Thymus (tissue), 11 donors: Measurements from ENCODE around the gene SLC35F3. TPM values are rescaled to one million over a fixed set of nuclear protein-coding genes. Genes with fewer than 3 reads are reported as not detected.

Experiments
- DNase-seq, 9 donors: peaks; one replicate each; pipeline ENCODE4 v3.0.0-alpha.2; 2013; ENCODE audit warnings: low spot score in 9 of 9, low read depth in 6 of 9, missing footprints in 1 of 9
- H3K27ac ChIP-seq, 2 donors: one replicate each; pipeline ENCODE4 v1.5.1; 2013; ENCODE audit warnings: control low read depth in 1 of 2, low read depth in 1 of 2, low read length in 1 of 2, mild to moderate bottlenecking in 1 of 2, moderate library complexity in 1 of 2
- H3K27me3 ChIP-seq, 2 donors: one replicate each; pipeline ENCODE4 v1.5.1; 2013; ENCODE audit warnings: low read length in 1 of 2; ENCODE audit not compliant: control insufficient read depth in 2 of 2, insufficient read depth in 1 of 2
- H3K36me3 ChIP-seq, 2 donors: one replicate each; pipeline ENCODE4 v1.5.1; 2013; ENCODE audit warnings: low read length in 1 of 2, mild to moderate bottlenecking in 1 of 2, moderate library complexity in 1 of 2; ENCODE audit not compliant: control insufficient read depth in 2 of 2, insufficient read depth in 2 of 2
- H3K4me1 ChIP-seq, 2 donors: one replicate each; pipeline ENCODE4 v1.5.1; 2013; ENCODE audit warnings: low read length in 2 of 2; ENCODE audit not compliant: control insufficient read depth in 2 of 2, insufficient read depth in 2 of 2
- H3K4me3 ChIP-seq, 2 donors: one replicate each; pipeline ENCODE4 v1.5.1; 2013; ENCODE audit warnings: low read length in 2 of 2, control low read depth in 1 of 2, mild to moderate bottlenecking in 1 of 2
- H3K9me3 ChIP-seq, 2 donors: one replicate each; pipeline ENCODE4 v1.5.1; 2013; ENCODE audit warnings: low read length in 1 of 2, mild to moderate bottlenecking in 1 of 2; ENCODE audit not compliant: control insufficient read depth in 2 of 2, insufficient read depth in 1 of 2
- WGBS: extraction: QIAGEN DNeasy Blood & Tissue Kit; methylation state at CpG from one replicate; pipeline ENCODE4 v1.1.7; 2013; 5-methylcytosine and 5-hydroxymethylcytosine counted together
- polyA plus RNA-seq: library from polyadenylated mRNA; stranded (reverse); fragments of 200-250 nt; gene quantifications from one replicate; pipeline ENCODE4 v1.2.3, GENCODE V29; 2013
- total RNA-seq: library from RNA; stranded (reverse); fragments of 120-200 nt; gene quantifications from one replicate; pipeline ENCODE4 v1.2.4, GENCODE V29; 2013
- donor health status: healthy.

SLC35F3 gene
- total and polyA plus RNA-seq, 2 donors = 1.9 to 3.2 TPM

- Histone ChIP-seq H3K4me1 (no peaks in the 10 kb centered on the region), H3K36me3 (no peaks in the 10 kb centered on the region), H3K4me3 (no peak overlapping the region), H3K27me3 (no peaks in the 10 kb centered on the region), H3K9me3 (no peaks in the 10 kb centered on the region), H3K27ac (no peak overlapping the region)
- WGBS = over 99% methylated on average over 2 of the region's 2 CpGs
- no peak for DNase-seq
Measured at GRCh38 chr1:234237393-234237792, 332.9 kb downstream of the SLC35F3 start.

GRCh38 chr1:234238060-234238459, 333.6 kb downstream of the SLC35F3 start:
- WGBS = 98% methylated on average over 1 of the region's 1 CpG

GRCh38 chr1:234239515-234239914, 335.0 kb downstream of the SLC35F3 start:
- H3K27ac ChIP-seq = no peak overlapping the region
- WGBS = 98% methylated on average over 2 of the region's 2 CpGs

More at GRCh38 chr1:234238060-234238459, 333.6 kb downstream of the SLC35F3 start:
- H3K4me1 ChIP-seq = no peaks in the 10 kb centered on the region
- no peaks in the 10 kb centered on the region for H3K27me3 ChIP-seq
- no peak overlapping the region for H3K4me3 ChIP-seq
- H3K27ac ChIP-seq = no peak overlapping the region
- no peak for DNase-seq
- no peaks in the 10 kb centered on the region for H3K9me3 ChIP-seq
- H3K36me3 ChIP-seq = no peaks in the 10 kb centered on the region

GRCh38 chr1:234239936-234240335, 335.5 kb downstream of the SLC35F3 start:
- Histone ChIP-seq H3K36me3 (no peaks in the 10 kb centered on the region), H3K9me3 (no peaks in the 10 kb centered on the region), H3K4me3 (no peak overlapping the region), H3K4me1 (no peaks in the 10 kb centered on the region), H3K27me3 (no peaks in the 10 kb centered on the region), H3K27ac (no peak overlapping the region)
- no peak for DNase-seq
- 96% methylated on average over 9 of the region's 9 CpGs for WGBS

More at GRCh38 chr1:234239515-234239914, 335.0 kb downstream of the SLC35F3 start:
- no peak overlapping the region for H3K4me3 ChIP-seq
- no peaks in the 10 kb centered on the region for H3K27me3 ChIP-seq
- no peaks in the 10 kb centered on the region for H3K4me1 ChIP-seq
- H3K36me3 ChIP-seq = no peaks in the 10 kb centered on the region
- DNase-seq = no peak
- no peaks in the 10 kb centered on the region for H3K9me3 ChIP-seq

GRCh38 chr1:234240680-234241079, 336.2 kb downstream of the SLC35F3 start:
- no peaks in the 10 kb centered on the region for H3K4me1 ChIP-seq
- no peak overlapping the region for H3K27ac ChIP-seq
- H3K4me3 ChIP-seq = no peak overlapping the region
- H3K9me3 ChIP-seq = no peaks in the 10 kb centered on the region
- no peaks in the 10 kb centered on the region for H3K27me3 ChIP-seq
- no peaks in the 10 kb centered on the region for H3K36me3 ChIP-seq
- DNase-seq = no peak

- Histone ChIP-seq H3K36me3 (no peaks in the 10 kb centered on the region), H3K27me3 (no peaks in the 10 kb centered on the region), H3K4me3 (no peak overlapping the region), H3K4me1 (no peaks in the 10 kb centered on the region), H3K9me3 (no peaks in the 10 kb centered on the region), H3K27ac (no peak overlapping the region)
- DNase-seq = no peak
- WGBS = 97% methylated on average over 5 of the region's 5 CpGs
Measured at GRCh38 chr1:234241941-234242490, 337.5 kb downstream of the SLC35F3 start.

GRCh38 chr1:234243521-234244260, 339.2 kb downstream of the SLC35F3 start:
- H3K36me3 ChIP-seq = no peaks in the 10 kb centered on the region
- H3K27me3 ChIP-seq = no peaks in the 10 kb centered on the region
- no peak overlapping the region for H3K4me3 ChIP-seq
- WGBS = 38% methylated on average over 3 of the region's 3 CpGs
- H3K4me1 ChIP-seq = no peaks in the 10 kb centered on the region
- DNase-seq = no peak
- H3K9me3 ChIP-seq = peaks cover 0 to 5% of the 10 kb centered on the region in 2 donors
- H3K27ac ChIP-seq = no peak overlapping the region

- Histone ChIP-seq H3K4me1 (no peaks in the 10 kb centered on the region), H3K9me3 (peaks cover 0 to 5% of the 10 kb centered on the region in 2 donors), H3K27ac (no peak overlapping the region), H3K4me3 (no peak overlapping the region), H3K27me3 (no peaks in the 10 kb centered on the region), H3K36me3 (no peaks in the 10 kb centered on the region)
- DNase-seq = no peak
Measured at GRCh38 chr1:234244482-234244881, 340.0 kb downstream of the SLC35F3 start.

GRCh38 chr1:234246638-234247116, 342.2 kb downstream of the SLC35F3 start:
- Histone ChIP-seq H3K4me3 (no peak overlapping the region), H3K27me3 (no peaks in the 10 kb centered on the region), H3K36me3 (no peaks in the 10 kb centered on the region), H3K9me3 (peaks cover 0 to 5% of the 10 kb centered on the region in 2 donors), H3K27ac (no peak overlapping the region), H3K4me1 (no peaks in the 10 kb centered on the region)
- WGBS = 93% methylated on average over 5 of the region's 5 CpGs
- no peak for DNase-seq
